Astrocyte (in vitro differentiated cells and primary cell): ENCODE results near the gene CYTH4. TPM values are rescaled to one million over a fixed set of nuclear protein-coding genes. Genes with fewer than 3 reads are reported as not detected.
A peak's percentile ranks its signal among the peaks of the same experiment; 100 is the strongest.

ENCODE experiments used
- DNase-seq: peaks from one replicate; pipeline ENCODE4 v3.0.0-alpha.2; 2010; ENCODE audit warnings: low read depth
- FAIRE-seq: peaks from 2 replicates; lab custom pipeline; 2011; peaks lifted over from hg19 to GRCh38; lab: Jason Lieb, UNC
- H2AFZ ChIP-seq: 2 replicates; pipeline ENCODE4 v1.6.0; 2012; ENCODE audit warnings: low read depth, low read length, inconsistent platforms
- H3K27ac ChIP-seq: 2 replicates; pipeline ENCODE4 v1.5.1; 2011; ENCODE audit warnings: low read depth, low read length, inconsistent platforms
- H3K27me3 ChIP-seq: 2 replicates; pipeline ENCODE4 v1.6.0; 2011; ENCODE audit warnings: low read length, inconsistent platforms; ENCODE audit not compliant: insufficient read depth
- H3K36me3 ChIP-seq: 2 replicates; pipeline ENCODE4 v1.5.1; 2011; ENCODE audit warnings: low read length, inconsistent platforms; ENCODE audit not compliant: insufficient read depth
- H3K4me1 ChIP-seq: 2 replicates; pipeline ENCODE4 v1.5.1; 2011; ENCODE audit warnings: low read length, inconsistent platforms; ENCODE audit not compliant: insufficient read depth
- H3K4me2 ChIP-seq: 2 replicates; pipeline ENCODE4 v1.6.0; 2012; ENCODE audit warnings: low read length, inconsistent platforms
- H3K4me3 ChIP-seq: 2 replicates; pipeline ENCODE4 v1.5.1; 2011; ENCODE audit warnings: low read depth, mild to moderate bottlenecking, low read length, inconsistent platforms; ENCODE audit not compliant: insufficient read depth
- H3K79me2 ChIP-seq: 2 replicates; pipeline ENCODE4 v1.6.0; 2012; ENCODE audit warnings: mild to moderate bottlenecking, low read length, inconsistent platforms; ENCODE audit not compliant: insufficient read depth
- H3K9ac ChIP-seq: 2 replicates; pipeline ENCODE4 v1.6.0; 2012; ENCODE audit warnings: mild to moderate bottlenecking, low read length, inconsistent platforms
- H3K9me3 ChIP-seq: 2 replicates; pipeline ENCODE4 v1.5.1; 2012; ENCODE audit warnings: low read depth, mild to moderate bottlenecking, low read length, inconsistent platforms; ENCODE audit not compliant: insufficient read depth
- H4K20me1 ChIP-seq: 2 replicates; pipeline ENCODE4 v1.6.0; 2012; ENCODE audit warnings: low read length, inconsistent platforms; ENCODE audit not compliant: insufficient read depth
- H3K27ac Mint-ChIP-seq: one replicate; pipeline ENCODE4 v1.8.0; 2021; ENCODE audit warnings: mild to moderate bottlenecking, mixed read lengths; ENCODE audit not compliant: unreplicated experiment
- H3K27me3 Mint-ChIP-seq: one replicate; pipeline ENCODE4 v1.8.0; 2021; ENCODE audit warnings: low read depth, mixed read lengths; ENCODE audit not compliant: unreplicated experiment
- H3K36me3 Mint-ChIP-seq: one replicate; pipeline ENCODE4 v1.8.0; 2021; ENCODE audit warnings: low read depth, mixed read lengths; ENCODE audit not compliant: unreplicated experiment
- H3K4me1 Mint-ChIP-seq: one replicate; pipeline ENCODE4 v1.8.0; 2021; ENCODE audit warnings: low read depth, mixed read lengths; ENCODE audit not compliant: unreplicated experiment
- H3K4me3 Mint-ChIP-seq: one replicate; pipeline ENCODE4 v1.8.0; 2021; ENCODE audit warnings: mild to moderate bottlenecking, moderate library complexity, mixed read lengths; ENCODE audit not compliant: unreplicated experiment
- H3K9me3 Mint-ChIP-seq: one replicate; pipeline ENCODE4 v1.8.0; 2021; ENCODE audit warnings: mild to moderate bottlenecking, mixed read lengths; ENCODE audit not compliant: unreplicated experiment
- CTCF ChIP-seq: IDR thresholded peaks from 2 replicates; pipeline ENCODE4 v1.5.1; 2011; ENCODE audit warnings: low read depth, mild to moderate bottlenecking, inconsistent platforms, low read length, moderate library complexity; ENCODE audit not compliant: insufficient read depth
- EZH2 ChIP-seq: IDR thresholded peaks from 2 replicates; pipeline ENCODE4 v1.6.1; 2012; ENCODE audit warnings: mild to moderate bottlenecking, low read length, inconsistent platforms; ENCODE audit not compliant: insufficient read depth
- total RNA-seq: library from RNA; stranded (reverse); gene quantifications from 2 replicates; pipeline ENCODE4 v1.2.1, GENCODE V29; 2021

The CYTH4 gene
- total RNA-seq, 1 donor from 2014 or later = not detected

- Histone ChIP-seq H3K36me3 (no peaks in the 10 kb centered on the region), H3K79me2 (no peaks in the 10 kb centered on the region), H3K27ac (no peak overlapping the region), H3K4me2 (peak overlapping the region; percentile 46), H3K4me1 (peaks cover 39% of the 10 kb centered on the region), H3K4me3 (no peak overlapping the region), H2AFZ (peak overlapping the region; percentile 36), H4K20me1 (no peaks in the 10 kb centered on the region), H3K9ac (peak overlapping the region; percentile 29), H3K9me3 (no peaks in the 10 kb centered on the region), H3K27me3 (peaks cover 17% of the 10 kb centered on the region)
- FAIRE-seq (no peak), DNase-seq (peak; percentile 51)
- H3K4me1 Mint-ChIP-seq = peaks cover 3% of the 10 kb centered on the region
- H3K36me3 Mint-ChIP-seq = peaks cover 2% of the 10 kb centered on the region
- TF ChIP-seq CTCF = no peak
- no peak for TF ChIP-seq EZH2
- H3K27me3 Mint-ChIP-seq = peaks cover 60% of the 10 kb centered on the region
- H3K4me3 Mint-ChIP-seq = no peak overlapping the region
- no peaks in the 10 kb centered on the region for H3K9me3 Mint-ChIP-seq
- peak overlapping the region; percentile 34 for H3K27ac Mint-ChIP-seq
Measured at GRCh38 chr22:37329238-37330140, 47.2 kb downstream of the CYTH4 start.

DNA sequence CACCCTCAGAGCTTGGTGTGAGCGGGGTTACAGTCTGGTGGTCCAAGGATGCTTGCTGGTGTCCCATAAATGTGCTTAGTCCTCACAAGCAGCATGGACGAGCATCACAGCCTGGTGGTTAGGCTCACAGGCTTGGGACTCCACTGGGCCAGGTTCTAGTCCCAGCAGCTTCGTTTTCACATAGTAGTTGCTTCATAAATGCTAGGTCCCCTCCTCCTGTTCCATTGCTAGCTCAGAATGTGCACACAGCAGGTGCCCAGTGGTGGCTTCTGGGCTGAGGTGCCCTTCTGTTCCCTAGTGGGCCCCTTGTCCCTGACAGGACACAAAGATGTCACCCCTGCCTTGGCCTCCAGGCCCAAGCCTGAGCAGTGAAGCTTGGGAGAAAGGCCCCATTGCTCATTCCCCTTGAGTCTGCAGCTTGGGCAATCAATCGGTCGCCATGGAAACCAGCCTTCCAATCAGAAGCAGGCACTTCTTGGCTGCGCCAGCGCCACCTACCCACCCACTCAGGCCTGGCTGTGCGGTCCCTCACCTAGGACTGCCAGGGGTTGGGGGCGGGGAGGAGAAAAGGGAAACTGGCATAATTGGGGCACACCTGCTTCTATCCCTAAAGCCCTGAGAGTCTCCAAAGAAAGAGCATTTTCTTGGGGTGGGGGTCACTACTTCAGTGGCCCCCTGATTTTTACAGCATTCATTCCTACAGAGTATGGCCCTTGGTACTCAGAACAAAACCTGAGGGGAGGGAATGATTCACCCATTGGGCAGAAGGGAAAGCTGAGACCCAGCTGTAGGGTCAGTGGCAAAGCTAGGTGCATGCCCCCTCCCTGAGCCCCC is 48.1 kb downstream of the CYTH4 start:
- Histone ChIP-seq H3K27ac (no peak overlapping the region), H3K4me1 (peaks cover 46% of the 10 kb centered on the region), H3K27me3 (peaks cover 11% of the 10 kb centered on the region), H2AFZ (no peak overlapping the region), H3K9ac (no peak overlapping the region), H3K79me2 (no peaks in the 10 kb centered on the region), H3K36me3 (no peaks in the 10 kb centered on the region), H3K4me3 (no peak overlapping the region), H3K9me3 (no peaks in the 10 kb centered on the region), H4K20me1 (no peaks in the 10 kb centered on the region), H3K4me2 (peak overlapping the region; percentile 34)
- no peak for TF ChIP-seq EZH2
- peak; percentile 21 for TF ChIP-seq CTCF
- Mint-ChIP-seq H3K27me3 (peaks cover 60% of the 10 kb centered on the region), H3K4me3 (no peak overlapping the region), H3K4me1 (peaks cover 3% of the 10 kb centered on the region), H3K27ac (peak overlapping the region; percentile 90), H3K36me3 (peaks cover 2% of the 10 kb centered on the region), H3K9me3 (no peaks in the 10 kb centered on the region)
- no peak for FAIRE-seq
- DNase-seq = peak; percentile 86
